GM12891 (cell line): ENCODE measurements around the gene CDC23.

Experiments used
- POLR2A ChIP-seq: IDR thresholded peaks from 2 replicates; pipeline ENCODE4 v1.6.1; 2011; ENCODE audit warnings: low read depth, low read length, control low read depth
- TAF1 ChIP-seq: IDR thresholded peaks from 2 replicates; pipeline ENCODE4 v1.6.1; 2011; ENCODE audit warnings: low read depth, low read length, control low read depth

DNA sequence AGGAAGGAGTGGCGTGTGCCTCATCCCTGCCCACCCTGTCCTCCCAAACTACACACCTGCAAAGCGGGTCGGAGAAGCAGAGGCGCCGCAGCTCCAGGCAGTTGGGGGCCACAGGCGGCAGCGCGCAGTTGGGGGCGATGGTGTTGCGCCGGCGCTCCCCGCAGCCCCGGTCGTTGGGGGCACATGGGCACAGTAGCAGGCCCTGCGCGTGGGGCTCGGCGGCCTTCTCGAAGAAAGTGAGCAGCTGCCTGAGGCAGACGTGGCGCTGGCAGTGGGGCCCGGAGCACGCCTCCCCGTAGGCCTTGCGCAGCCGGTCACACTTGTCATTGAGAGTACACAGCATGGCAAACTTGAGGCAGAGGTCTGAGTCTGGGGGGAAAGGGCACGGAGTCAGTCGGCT lies 44.5 kb upstream of the CDC23 start:
- TF ChIP-seq TAF1 = no peak
- TF ChIP-seq POLR2A = no peak
